OCI-LY3 (cell line): ENCODE results near the gene KCNMA1.

Experiments used
- H2AFZ ChIP-seq: fragments of 200-600, 300-600 bp; shearing (Covaris generic); 2 replicates; pipeline ENCODE4 v1.6.0; 2014; ENCODE audit warnings: antibody characterized with exemption, low read depth, low read length
- H3K27ac ChIP-seq: fragments of 200-600, 300-600 bp; sonication (generic); 2 replicates; pipeline ENCODE4 v1.5.1; 2014; ENCODE audit warnings: mild to moderate bottlenecking, low read length, moderate library complexity, mixed read lengths
- H3K27me3 ChIP-seq: fragments of 200-600, 300-600 bp; sonication (generic); 2 replicates; pipeline ENCODE4 v1.6.1; 2014; ENCODE audit warnings: low read depth, low read length, mixed read lengths
- H3K36me3 ChIP-seq: fragments of 200-600, 300-600 bp; sonication (generic); replicated peaks from 2 replicates; pipeline ENCODE3; 2014; ENCODE audit warnings: low read depth, low read length, mixed read lengths
- H3K4me1 ChIP-seq: fragments of 300-600, 200-600 bp; sonication (generic); 2 replicates; pipeline ENCODE4 v1.6.1; 2014; ENCODE audit warnings: low read length, mixed read lengths
- H3K4me2 ChIP-seq: fragments of 200-600, 300-600 bp; sonication (generic); 2 replicates; pipeline ENCODE4 v1.6.1; 2014; ENCODE audit warnings: low read length, mixed read lengths
- H3K4me3 ChIP-seq: fragments of 300-600, 200-600 bp; sonication (generic); 2 replicates; pipeline ENCODE4 v1.5.1; 2014; ENCODE audit warnings: antibody characterized with exemption, mild to moderate bottlenecking, low read length, moderate library complexity
- H3K79me2 ChIP-seq: fragments of 300-600, 200-600 bp; shearing (Covaris generic); 2 replicates; pipeline ENCODE4 v1.6.1; 2014; ENCODE audit warnings: mild to moderate bottlenecking, low read length, mixed read lengths
- H3K9ac ChIP-seq: fragments of 300-600, 200-600 bp; shearing (Covaris generic); 2 replicates; pipeline ENCODE4 v1.6.0; 2014; ENCODE audit warnings: mild to moderate bottlenecking, low read length, moderate library complexity
- H3K9me3 ChIP-seq: fragments of 200-600, 300-600 bp; shearing (Covaris generic); 2 replicates; pipeline ENCODE4 v1.6.1; 2014; ENCODE audit warnings: low read length, mixed read lengths; ENCODE audit not compliant: insufficient read depth
- H4K20me1 ChIP-seq: fragments of 200-600, 300-600 bp; sonication (generic); 2 replicates; pipeline ENCODE4 v1.6.1; 2016; ENCODE audit warnings: low read length, mixed read lengths; ENCODE audit not compliant: insufficient read depth
- EZH2phosphoT487 ChIP-seq: fragments of 200-600 bp; shearing (Covaris generic); IDR thresholded peaks from 2 replicates; pipeline ENCODE4 v1.6.1; 2018; ENCODE audit warnings: antibody characterized with exemption, mixed run types, low read depth
- TF ChIP-seq, protein P1 (sequence below): fragments of 200-600, 300-600 bp; sonication (generic); IDR thresholded peaks from 2 replicates; pipeline ENCODE4 v1.5.1; 2014; ENCODE audit warnings: antibody characterized with exemption, low read length, low read depth

KCNMA1 gene

DNA sequence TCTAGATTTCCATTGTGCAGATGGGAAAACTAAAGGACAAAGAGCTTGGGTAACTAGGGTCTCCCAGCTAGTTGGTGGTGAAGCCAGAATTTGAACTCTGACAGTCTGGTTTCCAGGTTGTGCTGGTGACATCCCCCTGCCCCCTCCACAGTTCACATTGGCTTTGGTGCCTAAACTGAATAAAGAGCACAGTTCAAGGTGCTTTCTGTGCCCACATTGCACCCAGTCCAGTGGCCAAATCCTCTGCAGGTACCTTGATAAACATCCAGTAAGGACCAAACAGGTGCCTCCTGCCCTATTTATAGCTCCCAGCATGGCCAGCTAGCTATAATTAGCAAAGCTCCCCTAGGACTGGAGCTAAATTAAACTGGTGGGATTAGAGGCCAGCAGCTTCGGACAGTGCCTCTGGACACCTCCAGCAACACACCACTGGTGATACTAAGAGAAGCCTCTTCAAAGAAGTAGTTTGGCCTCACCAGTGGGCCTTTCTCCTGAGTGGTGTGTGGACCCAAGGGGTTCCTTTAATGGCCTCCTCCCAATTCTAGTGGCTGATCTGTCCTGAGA lies 59.9 kb downstream of the KCNMA1 start:
- no peaks in the 10 kb centered on the region for H3K9me3 ChIP-seq
- no peak overlapping the region for H3K4me2 ChIP-seq
- no peaks in the 10 kb centered on the region for H3K36me3 ChIP-seq
- no peak overlapping the region for H2AFZ ChIP-seq
- no peak for TF ChIP-seq EZH2phosphoT487
- TF ChIP-seq, protein P1, sequence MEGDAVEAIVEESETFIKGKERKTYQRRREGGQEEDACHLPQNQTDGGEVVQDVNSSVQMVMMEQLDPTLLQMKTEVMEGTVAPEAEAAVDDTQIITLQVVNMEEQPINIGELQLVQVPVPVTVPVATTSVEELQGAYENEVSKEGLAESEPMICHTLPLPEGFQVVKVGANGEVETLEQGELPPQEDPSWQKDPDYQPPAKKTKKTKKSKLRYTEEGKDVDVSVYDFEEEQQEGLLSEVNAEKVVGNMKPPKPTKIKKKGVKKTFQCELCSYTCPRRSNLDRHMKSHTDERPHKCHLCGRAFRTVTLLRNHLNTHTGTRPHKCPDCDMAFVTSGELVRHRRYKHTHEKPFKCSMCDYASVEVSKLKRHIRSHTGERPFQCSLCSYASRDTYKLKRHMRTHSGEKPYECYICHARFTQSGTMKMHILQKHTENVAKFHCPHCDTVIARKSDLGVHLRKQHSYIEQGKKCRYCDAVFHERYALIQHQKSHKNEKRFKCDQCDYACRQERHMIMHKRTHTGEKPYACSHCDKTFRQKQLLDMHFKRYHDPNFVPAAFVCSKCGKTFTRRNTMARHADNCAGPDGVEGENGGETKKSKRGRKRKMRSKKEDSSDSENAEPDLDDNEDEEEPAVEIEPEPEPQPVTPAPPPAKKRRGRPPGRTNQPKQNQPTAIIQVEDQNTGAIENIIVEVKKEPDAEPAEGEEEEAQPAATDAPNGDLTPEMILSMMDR: no peak
- no peaks in the 10 kb centered on the region for H3K27me3 ChIP-seq
- H3K4me1 ChIP-seq: no peaks in the 10 kb centered on the region
- peaks cover 78% of the 10 kb centered on the region for H4K20me1 ChIP-seq
- peaks cover 13% of the 10 kb centered on the region; the same call in 1 of the 2 replicates for H3K79me2 ChIP-seq
- H3K4me3 ChIP-seq: no peak overlapping the region
- no peak overlapping the region for H3K9ac ChIP-seq
- H3K27ac ChIP-seq: no peak overlapping the region

DNA sequence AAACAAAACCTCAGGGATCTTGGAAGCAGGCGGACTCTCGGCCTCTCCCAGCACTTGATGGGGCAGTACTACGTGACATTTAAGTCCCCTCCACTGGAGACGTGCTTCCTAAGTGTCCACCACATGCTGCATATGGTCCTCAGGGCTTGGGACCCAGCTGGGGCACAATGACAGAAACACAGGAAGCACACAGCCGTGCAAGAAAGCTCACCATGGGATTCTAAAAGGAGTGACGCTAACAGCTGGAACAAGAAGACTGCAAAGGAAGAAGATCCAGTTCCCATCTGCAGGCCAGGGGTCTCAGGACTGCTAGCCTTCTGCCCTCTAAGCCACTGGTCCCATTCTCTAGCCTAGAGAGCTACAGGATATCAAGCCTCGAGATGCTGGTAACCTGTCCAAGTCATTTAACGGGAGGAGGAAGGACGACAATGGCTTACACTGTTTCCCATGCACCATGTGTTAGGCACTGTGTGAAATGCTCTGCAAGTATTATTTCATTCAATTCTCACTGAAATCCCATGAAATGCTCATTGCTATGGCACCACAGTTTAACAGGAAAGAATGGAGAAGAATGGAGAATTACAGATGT lies 61.1 kb downstream of the KCNMA1 start:
- Histone ChIP-seq H3K79me2 (peaks cover 19% of the 10 kb centered on the region), H3K4me2 (no peak overlapping the region), H3K9ac (no peak overlapping the region), H3K27ac (no peak overlapping the region), H2AFZ (no peak overlapping the region), H4K20me1 (peaks cover 75% of the 10 kb centered on the region), H3K9me3 (no peaks in the 10 kb centered on the region), H3K4me3 (no peak overlapping the region), H3K27me3 (no peaks in the 10 kb centered on the region), H3K36me3 (peaks cover 4% of the 10 kb centered on the region), H3K4me1 (peaks cover 1% of the 10 kb centered on the region)
- TF ChIP-seq, protein P1: no peak
- no peak for TF ChIP-seq EZH2phosphoT487

DNA sequence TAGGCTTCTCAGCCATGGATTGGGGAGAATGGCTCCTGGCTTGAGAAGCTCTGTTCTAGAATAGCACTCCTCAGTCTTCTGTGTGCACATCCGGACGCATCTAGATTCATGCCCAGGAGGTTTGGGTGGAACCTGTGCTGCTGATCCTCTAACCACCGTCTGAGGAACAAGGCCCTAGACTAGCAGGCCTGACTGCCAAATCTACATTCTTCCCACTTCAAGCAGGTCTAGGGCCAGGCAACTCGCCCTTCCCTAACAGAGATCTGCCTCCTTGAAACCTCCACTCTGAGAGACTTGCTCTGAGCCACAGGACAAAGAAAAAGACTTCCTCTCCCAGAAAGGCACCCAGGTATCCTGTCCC lies 61.6 kb downstream of the KCNMA1 start:
- H2AFZ ChIP-seq: no peak overlapping the region
- H3K27ac ChIP-seq: no peak overlapping the region
- H3K4me1 ChIP-seq: peaks cover 6% of the 10 kb centered on the region
- peaks cover 9% of the 10 kb centered on the region for H3K36me3 ChIP-seq
- H3K79me2 ChIP-seq: peaks cover 25% of the 10 kb centered on the region
- H3K9ac ChIP-seq: no peak overlapping the region
- H3K9me3 ChIP-seq: no peaks in the 10 kb centered on the region
- no peak for TF ChIP-seq EZH2phosphoT487
- TF ChIP-seq, protein P1: no peak
- H3K27me3 ChIP-seq: no peaks in the 10 kb centered on the region
- H4K20me1 ChIP-seq: peaks cover 80% of the 10 kb centered on the region
- H3K4me2 ChIP-seq: no peak overlapping the region
- H3K4me3 ChIP-seq: no peak overlapping the region

DNA sequence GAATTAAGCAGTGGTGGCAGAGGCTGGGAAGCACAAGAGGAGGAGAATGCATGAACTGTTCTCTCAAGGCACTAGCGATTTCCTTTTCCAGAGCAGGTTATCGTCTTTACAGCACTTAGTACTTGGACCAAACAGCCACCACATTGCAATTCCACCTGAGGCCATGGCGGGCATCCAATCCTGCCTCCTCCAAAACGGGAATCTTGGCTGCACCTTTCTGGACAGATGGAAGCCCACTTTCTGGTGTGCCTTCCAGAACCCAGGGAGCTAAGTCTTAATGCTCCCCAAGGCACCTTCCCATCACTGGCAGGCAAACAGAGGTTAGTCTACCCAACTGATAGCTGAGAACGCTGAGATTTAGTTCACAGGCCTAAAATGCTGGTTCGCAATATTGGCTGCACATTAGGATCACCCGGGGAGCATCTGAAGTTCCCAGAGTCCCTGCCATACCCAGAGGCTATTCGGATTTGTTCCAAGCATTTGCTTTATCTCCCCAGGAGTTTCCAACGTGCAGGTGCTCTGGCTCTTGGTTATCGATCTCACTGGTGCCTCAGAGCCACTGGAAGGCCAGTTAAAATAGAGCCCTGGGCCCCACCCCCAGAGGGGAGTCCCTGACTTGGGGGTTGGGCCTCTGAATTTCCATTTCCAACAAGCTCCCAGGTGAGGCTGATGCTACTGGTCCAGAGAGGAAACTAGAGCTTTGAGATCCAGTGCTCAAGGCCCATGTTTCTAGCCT lies 62.2 kb downstream of the KCNMA1 start:
- Histone ChIP-seq H3K79me2 (peaks cover 25% of the 10 kb centered on the region), H3K4me3 (no peak overlapping the region), H3K36me3 (peaks cover 10% of the 10 kb centered on the region), H4K20me1 (peaks cover 76% of the 10 kb centered on the region), H3K4me1 (peaks cover 6% of the 10 kb centered on the region), H3K27me3 (no peaks in the 10 kb centered on the region), H3K9me3 (no peaks in the 10 kb centered on the region), H2AFZ (no peak overlapping the region), H3K4me2 (no peak overlapping the region), H3K9ac (no peak overlapping the region), H3K27ac (no peak overlapping the region)
- TF ChIP-seq EZH2phosphoT487: no peak
- TF ChIP-seq, protein P1: no peak
